ENCODE data around the gene GNAQ. TPM values are rescaled to one million over a fixed set of nuclear protein-coding genes. Genes with fewer than 3 reads are reported as not detected.

Gene GNAQ
- total and polyA plus RNA-seq, 2 of the 13 experiments (the other 11 are each of a cell fraction or from before 2014, with no cell fraction given) = 16.5 to 17.7 TPM

DNA sequence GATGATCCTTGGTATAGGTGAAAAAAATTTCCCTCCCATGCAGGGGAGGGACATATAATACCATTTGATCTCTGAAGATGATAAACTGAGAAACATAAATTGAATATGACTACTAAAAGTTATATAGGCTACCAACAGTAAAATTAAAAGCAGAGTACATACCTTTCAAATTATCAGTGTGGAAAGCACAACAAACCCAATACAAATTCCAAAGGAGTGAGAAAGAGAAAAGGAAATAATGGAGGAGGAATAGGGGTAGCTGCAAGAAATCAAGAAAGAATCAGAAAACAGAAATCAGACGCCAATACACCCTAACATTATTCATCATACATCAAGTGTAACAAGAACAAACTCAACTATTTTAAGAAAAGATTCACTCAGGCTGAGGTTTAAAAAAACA lies 17.7 kb downstream of the GNAQ start:
- FAIRE-seq (no peak), ATAC-seq (no peak), DNase-seq (ENCODE audit: low spot score) (no peak)
- no peak overlapping the region for H3K9ac ChIP-seq (ENCODE audit: insufficient read depth, low read depth, low read length)
- H3K4me3 ChIP-seq (replicated peaks in 1 of 3; ENCODE audit: insufficient read depth in 1 of 3, low read depth in 2 of 3, low read length in 3 of 3) = no peak overlapping the region
- POLR2A ChIA-PET = no interaction called here
- H2AFZ ChIP-seq (ENCODE audit: low read length) = no peak overlapping the region
- TF ChIP-seq ZNF879 (CRISPR knock-in tag; IDR thresholded peaks at IDR 0.05) (no peak), GATA4 (IDR thresholded peaks at IDR 0.05; ENCODE audit: borderline replicate concordance, low read depth) (no peak), PAX8 (CRISPR knock-in tag; IDR thresholded peaks at IDR 0.05; ENCODE audit: borderline replicate concordance) (no peak)
- TF ChIP-seq, protein P1, sequence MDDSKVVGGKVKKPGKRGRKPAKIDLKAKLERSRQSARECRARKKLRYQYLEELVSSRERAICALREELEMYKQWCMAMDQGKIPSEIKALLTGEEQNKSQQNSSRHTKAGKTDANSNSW (CRISPR knock-in tag; IDR thresholded peaks at IDR 0.05; ENCODE audit: borderline replicate concordance) = no peak
- TF ChIP-seq, protein P2, sequence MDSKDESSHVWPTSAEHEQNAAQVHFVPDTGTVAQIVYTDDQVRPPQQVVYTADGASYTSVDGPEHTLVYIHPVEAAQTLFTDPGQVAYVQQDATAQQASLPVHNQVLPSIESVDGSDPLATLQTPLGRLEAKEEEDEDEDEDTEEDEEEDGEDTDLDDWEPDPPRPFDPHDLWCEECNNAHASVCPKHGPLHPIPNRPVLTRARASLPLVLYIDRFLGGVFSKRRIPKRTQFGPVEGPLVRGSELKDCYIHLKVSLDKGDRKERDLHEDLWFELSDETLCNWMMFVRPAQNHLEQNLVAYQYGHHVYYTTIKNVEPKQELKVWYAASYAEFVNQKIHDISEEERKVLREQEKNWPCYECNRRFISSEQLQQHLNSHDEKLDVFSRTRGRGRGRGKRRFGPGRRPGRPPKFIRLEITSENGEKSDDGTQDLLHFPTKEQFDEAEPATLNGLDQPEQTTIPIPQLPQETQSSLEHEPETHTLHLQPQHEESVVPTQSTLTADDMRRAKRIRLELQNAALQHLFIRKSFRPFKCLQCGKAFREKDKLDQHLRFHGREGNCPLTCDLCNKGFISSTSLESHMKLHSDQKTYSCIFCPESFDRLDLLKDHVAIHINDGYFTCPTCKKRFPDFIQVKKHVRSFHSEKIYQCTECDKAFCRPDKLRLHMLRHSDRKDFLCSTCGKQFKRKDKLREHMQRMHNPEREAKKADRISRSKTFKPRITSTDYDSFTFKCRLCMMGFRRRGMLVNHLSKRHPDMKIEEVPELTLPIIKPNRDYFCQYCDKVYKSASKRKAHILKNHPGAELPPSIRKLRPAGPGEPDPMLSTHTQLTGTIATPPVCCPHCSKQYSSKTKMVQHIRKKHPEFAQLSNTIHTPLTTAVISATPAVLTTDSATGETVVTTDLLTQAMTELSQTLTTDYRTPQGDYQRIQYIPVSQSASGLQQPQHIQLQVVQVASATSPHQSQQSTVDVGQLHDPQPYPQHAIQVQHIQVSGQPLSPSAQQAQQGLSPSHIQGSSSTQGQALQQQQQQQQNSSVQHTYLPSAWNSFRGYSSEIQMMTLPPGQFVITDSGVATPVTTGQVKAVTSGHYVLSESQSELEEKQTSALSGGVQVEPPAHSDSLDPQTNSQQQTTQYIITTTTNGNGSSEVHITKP (CRISPR knock-in tag; IDR thresholded peaks at IDR 0.05; ENCODE audit: low read depth) = no peak
- intact Hi-C loops (cut with micrococcal nuclease; ENCODE audit: unreplicated experiment) (no loop called here), in situ Hi-C loops (cut with HindIII; ENCODE audit: extremely low pct_ligation_motif_present, low pct_unique_long_range_greater_than_20kb) (no loop called here)
- H3K36me3 ChIP-seq (replicated peaks in 1 of 2; ENCODE audit: control insufficient read depth in 1 of 2, insufficient read depth in 2 of 2, low read length in 2 of 2) = no peaks in the 10 kb centered on the region; a peak in 1 of 5 replicates
- H4K20me1 ChIP-seq (ENCODE audit: insufficient read depth, low read length) = peaks cover 12% of the 10 kb centered on the region; the same call in 1 of the 2 replicates
- no peaks in the 10 kb centered on the region for H3K27me3 ChIP-seq (ENCODE audit: control insufficient read depth in 1 of 2, insufficient read depth in 2 of 2, low read length in 2 of 2)
- H3K79me2 ChIP-seq (ENCODE audit: insufficient read depth, low read length) = peaks cover 64% of the 10 kb centered on the region
- no peaks in the 10 kb centered on the region for H3K9me3 ChIP-seq (ENCODE audit: low read length)
- no peak overlapping the region for H3K27ac ChIP-seq (ENCODE audit: extremely low read length, insufficient read depth, low read length)
- WGBS (ENCODE audit: low lambda C conversion rate) = 97% methylated on average over 1 of the region's 1 CpG
- CTCF ChIA-PET (ENCODE audit: low intra/inter-chr PET ratio, low total read pairs) = no interaction called here
- BruUV-seq (replicated peaks) = no TSS peak
- peaks cover 38% of the 10 kb centered on the region for H3K4me1 ChIP-seq (ENCODE audit: insufficient read depth, low read length)
- no peak overlapping the region for H3K4me2 ChIP-seq (ENCODE audit: low read depth, low read length)

Measured in HepG2 (cell line).